ENCODE data around the gene PHYKPL.

Gene PHYKPL

GRCh38 chr5:178204935-178205748 lies 27.5 kb downstream of the PHYKPL start:
- peak in 1 of 2 experiments; percentile 81 for DNase-seq (ENCODE audit: low read depth in 1 of 2, low spot score in 1 of 2)
- TF ChIP-seq REST (IDR thresholded peaks at IDR 0.05; ENCODE audit: insufficient replicate concordance, low read depth): no peak
- TF ChIP-seq SPI1 (IDR thresholded peaks at IDR 0.05; ENCODE audit: borderline replicate concordance, low read depth): no peak
- peak; percentile 15; the same call in 1 of the 2 replicates for TF ChIP-seq POLR2AphosphoS5 (IDR thresholded peaks at IDR 0.05; ENCODE audit: low read depth)
- peak overlapping the region; percentile 83 for H3K27ac ChIP-seq (replicated peaks)
- H3K4me3 ChIP-seq (replicated peaks; ENCODE audit: insufficient read depth, low read length): peak overlapping the region; percentile 97
- H3K27me3 ChIP-seq (ENCODE audit: insufficient read depth, poor library complexity, severe bottlenecking): no peaks in the 10 kb centered on the region

GRCh38 chr5:178204182-178204934 lies 28.2 kb downstream of the PHYKPL start, which contains the start of gene HNRNPAB:
Gene HNRNPAB, plus strand, starts transcription at chr5:178204533. Its CDS starts 305 bp downstream, at chr5:178204838.
- TF ChIP-seq REST (IDR thresholded peaks at IDR 0.05; ENCODE audit: insufficient replicate concordance, low read depth) (peak; percentile 52), SPI1 (IDR thresholded peaks at IDR 0.05; ENCODE audit: borderline replicate concordance, low read depth) (no peak), POLR2AphosphoS5 (IDR thresholded peaks at IDR 0.05; ENCODE audit: low read depth) (peak; percentile 100)
- peak within 1 kb of the TSS; percentile 97 for H3K4me3 ChIP-seq (replicated peaks; ENCODE audit: insufficient read depth, low read length)

GRCh38 chr5:178203670-178204181 lies 28.9 kb downstream of the PHYKPL start:
- TF ChIP-seq REST (IDR thresholded peaks at IDR 0.05; ENCODE audit: insufficient replicate concordance, low read depth): no peak
- peak; percentile 47; the same call in 1 of the 2 replicates for TF ChIP-seq SPI1 (IDR thresholded peaks at IDR 0.05; ENCODE audit: borderline replicate concordance, low read depth)
- Histone ChIP-seq H3K27ac (replicated peaks) (peak overlapping the region; percentile 83), H3K4me3 (replicated peaks; ENCODE audit: insufficient read depth, low read length) (peak overlapping the region; percentile 97), H3K27me3 (ENCODE audit: insufficient read depth, poor library complexity, severe bottlenecking) (no peaks in the 10 kb centered on the region)
- DNase-seq (ENCODE audit: low read depth in 1 of 2, low spot score in 1 of 2): no peak

More at GRCh38 chr5:178204182-178204934, 28.2 kb downstream of the PHYKPL start, which contains the start of gene HNRNPAB:
- peak; percentile 94 to 95 for DNase-seq (ENCODE audit: low read depth in 1 of 2, low spot score in 1 of 2)
- no peaks in the 10 kb centered on the region for H3K27me3 ChIP-seq (ENCODE audit: insufficient read depth, poor library complexity, severe bottlenecking)
- peak within 1 kb of the TSS; percentile 83 for H3K27ac ChIP-seq (replicated peaks)

GRCh38 chr5:178202541-178202940 lies 30.1 kb downstream of the PHYKPL start:
- no peak for DNase-seq (ENCODE audit: low read depth in 1 of 2, low spot score in 1 of 2)
- TF ChIP-seq SPI1 (IDR thresholded peaks at IDR 0.05; ENCODE audit: borderline replicate concordance, low read depth): no peak
- TF ChIP-seq GABPA (IDR thresholded peaks at IDR 0.05; ENCODE audit: low read depth): no peak
- no peak for TF ChIP-seq POLR2AphosphoS5 (IDR thresholded peaks at IDR 0.05; ENCODE audit: low read depth)
- no peak for TF ChIP-seq CTCF (IDR thresholded peaks at IDR 0.05; ENCODE audit: insufficient read depth, low read length)
- TF ChIP-seq REST (IDR thresholded peaks at IDR 0.05; ENCODE audit: insufficient replicate concordance, low read depth): no peak

More at GRCh38 chr5:178202541-178202940, 30.1 kb downstream of the PHYKPL start:
- Histone ChIP-seq H3K27me3 (ENCODE audit: insufficient read depth, poor library complexity, severe bottlenecking) (no peaks in the 10 kb centered on the region), H3K4me3 (replicated peaks; ENCODE audit: insufficient read depth, low read length) (no peak overlapping the region), H3K27ac (replicated peaks) (peak overlapping the region; percentile 64)
